Immature natural killer cell (primary cell): ENCODE measurements around the gene EHBP1L1. TPM values are rescaled to one million over a fixed set of nuclear protein-coding genes. Genes with fewer than 3 reads are reported as not detected.
A peak's percentile ranks its signal among the peaks of the same experiment; 100 is the strongest.

ENCODE experiments used
- DNase-seq, 3 donors: peaks; one replicate each; pipeline ENCODE4 v3.0.0; 2022; ENCODE audit warnings: mixed read lengths in 1 of 3
- H3K27ac Mint-ChIP-seq, 6 donors: one replicate each; pipeline ENCODE4 v1.8.0; 2020; ENCODE audit warnings: mixed read lengths in 6 of 6, mild to moderate bottlenecking in 5 of 6, inconsistent platforms in 4 of 6, moderate library complexity in 3 of 6
- H3K27me3 Mint-ChIP-seq, 3 donors: one replicate each; pipeline ENCODE4 v1.8.0; 2020 to 2021; ENCODE audit warnings: low read depth in 3 of 3, mild to moderate bottlenecking in 3 of 3, mixed read lengths in 3 of 3, moderate library complexity in 3 of 3, inconsistent platforms in 1 of 3
- H3K36me3 Mint-ChIP-seq, 3 donors: one replicate each; pipeline ENCODE4 v1.8.0; 2020; ENCODE audit warnings: mixed read lengths in 3 of 3, inconsistent platforms in 2 of 3, mild to moderate bottlenecking in 2 of 3
- H3K4me1 Mint-ChIP-seq, 2 donors: one replicate each; pipeline ENCODE4 v1.8.0; 2020; ENCODE audit warnings: inconsistent platforms in 2 of 2, mild to moderate bottlenecking in 2 of 2, mixed read lengths in 2 of 2, moderate library complexity in 1 of 2
- H3K4me3 Mint-ChIP-seq, 5 donors: one replicate each; pipeline ENCODE4 v1.8.0; 2020; ENCODE audit warnings: mild to moderate bottlenecking in 5 of 5, mixed read lengths in 5 of 5, inconsistent platforms in 3 of 5, moderate library complexity in 3 of 5
- H3K9me3 Mint-ChIP-seq, 6 donors: one replicate each; pipeline ENCODE4 v1.8.0; 2020; ENCODE audit warnings: mild to moderate bottlenecking in 6 of 6, mixed read lengths in 6 of 6, inconsistent platforms in 4 of 6, moderate library complexity in 3 of 6
- polyA plus RNA-seq, 3 donors: library from polyadenylated mRNA; unstranded; fragments of 300-500 nt; fragmentation: Illumina TruSeq; gene quantifications; one replicate each; pipeline ENCODE4 v1.2.3, GENCODE V29; 2021

The EHBP1L1 gene
- polyA plus RNA-seq, 3 donors from 2014 or later = 14.8 to 19.3 (median 17.7) TPM

- peaks cover 9 to 17% (median 16%) of the 10 kb centered on the region in 3 donors for H3K36me3 Mint-ChIP-seq
- H3K4me3 Mint-ChIP-seq = peak overlapping the region in 1 of 5 donors; percentile 9
- peaks cover 3 to 5% (median 4%) of the 10 kb centered on the region in 3 donors for H3K27me3 Mint-ChIP-seq
- peaks cover 54 to 56% of the 10 kb centered on the region in 2 donors for H3K4me1 Mint-ChIP-seq
- H3K9me3 Mint-ChIP-seq = peaks cover 0 to 2% (median 0%) of the 10 kb centered on the region in 6 donors
- DNase-seq = peak; percentile 49 to 59 (median 53)
- H3K27ac Mint-ChIP-seq = peak overlapping the region in 3 of 6 donors; percentile 54 to 71 (median 67)
Observed at GRCh38 chr11:65551572-65552387, 24.1 kb upstream of the EHBP1L1 start.

GRCh38 chr11:65552388-65552951, 23.4 kb upstream of the EHBP1L1 start:
- DNase-seq = no peak
- Mint-ChIP-seq H3K27ac (peak overlapping the region; percentile 9 to 79 (median 60)), H3K9me3 (peaks cover 0 to 2% (median 0%) of the 10 kb centered on the region in 6 donors), H3K27me3 (peaks cover 2 to 4% (median 4%) of the 10 kb centered on the region in 3 donors), H3K4me3 (peak overlapping the region in 1 of 5 donors; percentile 9), H3K36me3 (peaks cover 9 to 17% (median 16%) of the 10 kb centered on the region in 3 donors), H3K4me1 (peaks cover 57 to 61% of the 10 kb centered on the region in 2 donors)

- peak; percentile 53 to 70 (median 62) for DNase-seq
- Mint-ChIP-seq H3K9me3 (peaks cover 0 to 2% (median 0%) of the 10 kb centered on the region in 6 donors), H3K36me3 (peaks cover 9 to 17% (median 16%) of the 10 kb centered on the region in 3 donors), H3K27ac (peak overlapping the region in 3 of 6 donors; percentile 45 to 68 (median 56)), H3K4me1 (peaks cover 51 to 53% of the 10 kb centered on the region in 2 donors), H3K27me3 (peaks cover 2 to 4% (median 4%) of the 10 kb centered on the region in 3 donors), H3K4me3 (peak overlapping the region; percentile 4 to 56 (median 52))
Observed at GRCh38 chr11:65553301-65554001, 22.4 kb upstream of the EHBP1L1 start.

- Mint-ChIP-seq H3K9me3 (peaks cover 0 to under 1% (median 0%) of the 10 kb centered on the region in 6 donors), H3K4me3 (peak overlapping the region; percentile 59 to 75 (median 67)), H3K4me1 (peaks cover 51 to 53% of the 10 kb centered on the region in 2 donors), H3K36me3 (peaks cover 9 to 14% (median 13%) of the 10 kb centered on the region in 3 donors), H3K27ac (peak overlapping the region; percentile 82 to 91 (median 86)), H3K27me3 (peaks cover 2 to 4% (median 4%) of the 10 kb centered on the region in 3 donors)
- no peak for DNase-seq
Observed at GRCh38 chr11:65554057-65554818, 21.6 kb upstream of the EHBP1L1 start.

- peak overlapping the region in 4 of 5 donors; percentile 62 to 75 (median 68) for H3K4me3 Mint-ChIP-seq
- H3K9me3 Mint-ChIP-seq = no peaks in the 10 kb centered on the region
- peaks cover 8 to 12% (median 9%) of the 10 kb centered on the region in 3 donors for H3K36me3 Mint-ChIP-seq
- DNase-seq = no peak
- H3K4me1 Mint-ChIP-seq = peaks cover 50 to 56% of the 10 kb centered on the region in 2 donors
- H3K27ac Mint-ChIP-seq = peak overlapping the region; percentile 82 to 91 (median 86)
- H3K27me3 Mint-ChIP-seq = peaks cover 2 to 4% (median 4%) of the 10 kb centered on the region in 3 donors
Observed at GRCh38 chr11:65554842-65555430, 20.9 kb upstream of the EHBP1L1 start.

- H3K36me3 Mint-ChIP-seq = peaks cover 8 to 12% (median 9%) of the 10 kb centered on the region in 3 donors
- peaks cover 50 to 56% of the 10 kb centered on the region in 2 donors for H3K4me1 Mint-ChIP-seq
- peak overlapping the region; percentile 82 to 96 (median 92) for H3K27ac Mint-ChIP-seq
- DNase-seq = no peak
- no peaks in the 10 kb centered on the region for H3K9me3 Mint-ChIP-seq
- peaks cover 2 to 4% (median 4%) of the 10 kb centered on the region in 3 donors for H3K27me3 Mint-ChIP-seq
- H3K4me3 Mint-ChIP-seq = peak overlapping the region; percentile 80 to 87 (median 85)
Observed at GRCh38 chr11:65555693-65556231, 20.1 kb upstream of the EHBP1L1 start.

GRCh38 chr11:65556470-65557279, 19.2 kb upstream of the EHBP1L1 start:
- Mint-ChIP-seq H3K4me1 (peaks cover 46 to 53% of the 10 kb centered on the region in 2 donors), H3K9me3 (no peaks in the 10 kb centered on the region), H3K27ac (peak overlapping the region; percentile 82 to 96 (median 92)), H3K4me3 (peak overlapping the region; percentile 83 to 87 (median 85)), H3K27me3 (peaks cover 2 to 4% (median 2%) of the 10 kb centered on the region in 3 donors), H3K36me3 (peaks cover 3 to 8% (median 7%) of the 10 kb centered on the region in 3 donors)
- DNase-seq = no peak

- peak overlapping the region; percentile 82 to 96 (median 92) for H3K27ac Mint-ChIP-seq
- H3K4me1 Mint-ChIP-seq = peaks cover 38 to 50% of the 10 kb centered on the region in 2 donors
Observed at GRCh38 chr11:65557280-65558001, 18.4 kb upstream of the EHBP1L1 start.

GRCh38 chr11:65558002-65558929, 17.6 kb upstream of the EHBP1L1 start, which contains the start of gene LTBP3:
Gene LTBP3, minus strand, starts transcription at chr11:65558359. Its CDS starts 400 bp downstream, at chr11:65557959.
- peaks cover 37 to 46% of the 10 kb centered on the region in 2 donors for H3K4me1 Mint-ChIP-seq

More at GRCh38 chr11:65557280-65558001, 18.4 kb upstream of the EHBP1L1 start:
- no peak for DNase-seq
- H3K4me3 Mint-ChIP-seq = peak overlapping the region; percentile 83 to 87 (median 85)
- peaks cover 0 to 2% (median 0%) of the 10 kb centered on the region in 3 donors for H3K36me3 Mint-ChIP-seq
- no peaks in the 10 kb centered on the region for H3K9me3 Mint-ChIP-seq
- peaks cover 0 to 2% (median 2%) of the 10 kb centered on the region in 3 donors for H3K27me3 Mint-ChIP-seq

GRCh38 chr11:65558930-65559509, 16.8 kb upstream of the EHBP1L1 start:
- peak overlapping the region; percentile 51 to 70 (median 66) for H3K4me3 Mint-ChIP-seq
- peaks cover 0 to 2% (median 2%) of the 10 kb centered on the region in 3 donors for H3K27me3 Mint-ChIP-seq
- no peak for DNase-seq
- H3K9me3 Mint-ChIP-seq = no peaks in the 10 kb centered on the region
- H3K4me1 Mint-ChIP-seq = peaks cover 39 to 45% of the 10 kb centered on the region in 2 donors
- peak overlapping the region; percentile 67 to 85 (median 81) for H3K27ac Mint-ChIP-seq
- H3K36me3 Mint-ChIP-seq = no peaks in the 10 kb centered on the region

More at GRCh38 chr11:65558002-65558929, 17.6 kb upstream of the EHBP1L1 start, which contains the start of gene LTBP3:
- Mint-ChIP-seq H3K27ac (peak within 1 kb of the TSS; percentile 82 to 96 (median 92)), H3K9me3 (no peaks in the 10 kb centered on the region), H3K27me3 (peaks cover 0 to 2% (median 2%) of the 10 kb centered on the region in 3 donors), H3K4me3 (peak within 1 kb of the TSS; percentile 83 to 87 (median 85)), H3K36me3 (no peaks in the 10 kb centered on the region)
- DNase-seq = peak in 2 of 3 donors; percentile 48 to 63
